Retinal pigment epithelial cell (primary cell): ENCODE results near the gene FAM118A.
"Not testable (repeated sequence)": the region's sequence is repeated elsewhere in the genome, so short reads cannot be mapped to it uniquely, and the experiment has no call there.

Experiments
- DNase-seq: peaks from one replicate; pipeline ENCODE4 v3.0.0-alpha.2; 2010; ENCODE audit warnings: low read depth
- H3K4me3 ChIP-seq: 2 replicates; pipeline ENCODE4 v1.5.1; 2011; ENCODE audit warnings: mild to moderate bottlenecking, low read length, control low read depth, moderate library complexity
- CTCF ChIP-seq: conservative IDR thresholded peaks from 2 replicates; pipeline ENCODE4 v1.5.1; 2011; ENCODE audit warnings: low read depth, low read length, control low read depth, inconsistent platforms

FAM118A gene

DNA sequence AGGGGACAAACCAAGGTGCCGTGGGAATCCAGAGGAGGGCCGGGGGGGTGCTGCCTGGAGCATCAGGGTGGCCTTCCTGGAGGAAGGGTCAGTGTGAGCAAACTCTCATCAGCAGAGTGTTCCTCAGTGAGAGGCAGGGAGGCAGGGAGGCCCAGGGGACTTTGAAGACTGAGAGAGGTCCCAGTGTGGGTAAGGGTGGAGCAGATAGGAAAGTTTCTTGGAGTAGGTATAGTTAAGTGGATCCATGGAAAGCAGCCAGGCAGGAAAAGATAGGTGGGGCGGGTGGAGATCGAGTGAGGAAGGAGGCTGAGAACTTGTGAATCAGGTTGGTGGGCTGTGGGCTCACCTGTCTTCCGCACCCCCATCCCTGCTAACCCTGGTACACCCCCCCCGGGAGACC lies 15.7 kb upstream of the FAM118A start:
- no peak for TF ChIP-seq CTCF
- no peak for DNase-seq

GRCh38 chr22:45295004-45295403 lies 14.7 kb upstream of the FAM118A start:
- not testable (repeated sequence) for DNase-seq, H3K4me3 ChIP-seq

More for the DNA sequence above, 15.7 kb upstream of the FAM118A start:
- no peak overlapping the region for H3K4me3 ChIP-seq

DNA sequence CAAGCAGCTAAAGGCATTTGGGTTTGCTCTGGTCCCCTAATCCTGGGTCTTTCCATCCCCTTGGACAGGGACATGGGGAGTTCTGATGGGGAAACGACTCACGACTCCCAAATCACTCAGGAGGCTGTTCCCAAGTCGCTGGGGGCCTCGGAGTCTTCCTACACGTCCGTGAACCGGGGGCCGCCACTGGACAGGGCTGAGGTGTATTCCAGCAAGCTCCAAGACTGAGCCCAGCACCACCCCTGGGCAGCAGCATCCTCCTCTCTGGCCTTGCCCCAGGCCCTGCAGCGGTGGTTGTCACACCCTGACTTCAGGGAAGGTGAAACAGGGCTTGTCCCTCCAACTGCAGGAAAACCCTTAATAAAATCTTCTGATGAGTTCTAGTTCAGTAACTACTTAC lies 14.2 kb upstream of the FAM118A start:
- no peak for DNase-seq
- no peak for TF ChIP-seq CTCF
- H3K4me3 ChIP-seq: no peak overlapping the region

DNA sequence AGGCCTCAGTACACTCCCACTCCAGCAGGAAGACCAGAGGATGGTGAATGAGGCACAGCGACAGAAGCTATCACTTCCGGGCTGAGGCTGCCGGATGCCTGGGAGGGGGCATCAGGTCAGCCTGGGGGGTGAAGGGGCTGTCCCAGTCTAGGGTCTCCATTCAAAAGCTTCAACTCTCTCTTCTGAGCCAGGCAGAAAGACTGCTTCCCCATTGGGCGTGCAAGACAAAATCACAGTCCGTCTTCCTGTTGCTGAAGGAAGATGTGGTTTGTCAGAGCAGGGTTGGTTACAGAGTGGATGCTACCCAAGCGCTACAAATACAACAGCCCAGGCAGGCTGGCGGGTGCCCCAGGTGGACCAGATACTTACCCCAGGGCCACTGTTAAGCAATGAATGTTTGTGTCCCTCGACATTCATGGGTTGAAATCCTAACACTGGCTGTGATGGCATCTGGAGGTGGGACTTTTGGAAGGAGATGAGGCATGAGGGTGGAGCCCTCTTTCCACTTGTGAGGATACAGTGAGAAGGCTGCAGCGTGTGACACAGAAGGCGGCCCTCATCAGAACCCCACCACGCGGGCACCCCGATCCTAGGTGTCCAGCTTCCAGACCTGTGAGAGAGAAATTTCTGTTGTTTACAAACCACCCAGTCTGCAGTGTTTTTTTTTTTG lies 13.0 kb upstream of the FAM118A start:
- no peak overlapping the region for H3K4me3 ChIP-seq
- DNase-seq: no peak
- TF ChIP-seq CTCF: no peak

- TF ChIP-seq CTCF: no peak
- no peak overlapping the region for H3K4me3 ChIP-seq
- no peak for DNase-seq
Measured at GRCh38 chr22:45298934-45299505, 10.7 kb upstream of the FAM118A start.

DNA sequence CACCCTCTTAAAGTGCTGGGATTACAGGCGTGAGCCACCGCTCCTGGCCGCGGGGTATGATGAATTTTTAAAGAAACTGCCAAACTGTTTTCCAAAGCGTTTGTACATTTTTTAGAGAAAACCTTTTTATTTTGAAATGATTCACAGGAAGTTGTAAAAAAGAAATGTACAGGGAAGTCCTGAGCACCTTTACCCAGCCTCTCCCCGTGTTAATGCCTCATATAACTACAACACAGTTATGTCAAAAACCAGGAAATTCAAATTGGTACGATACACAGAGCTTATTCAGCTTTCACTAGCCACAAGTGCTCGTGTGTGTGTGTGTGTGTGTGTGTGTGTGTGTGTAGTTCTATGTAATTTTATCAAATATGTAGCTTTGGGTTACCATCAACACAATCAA lies 7.0 kb upstream of the FAM118A start:
- no peak for TF ChIP-seq CTCF
- H3K4me3 ChIP-seq: no peak overlapping the region
- no peak for DNase-seq

GRCh38 chr22:45303181-45303580 lies 6.6 kb upstream of the FAM118A start:
- DNase-seq: no peak
- TF ChIP-seq CTCF: no peak
- H3K4me3 ChIP-seq: no peak overlapping the region
